WTC11 (cell line): ENCODE measurements around the gene SPAG4. TPM values are rescaled to one million over a fixed set of nuclear protein-coding genes. Genes with fewer than 3 reads are reported as not detected.
A peak's percentile ranks its signal among the peaks of the same experiment; 100 is the strongest.

ENCODE experiments used
- AFF4 ChIP-seq: sonication (generic); formaldehyde crosslinking; IDR thresholded peaks from 2 replicates; pipeline ENCODE4 v1.8.1; 2023; ENCODE audit warnings: mild to moderate bottlenecking, missing genetic modification reagents, borderline replicate concordance
- CREB1 ChIP-seq: sonication (generic); formaldehyde crosslinking; IDR thresholded peaks from 2 replicates; pipeline ENCODE4 v1.8.0; 2023; ENCODE audit warnings: mild to moderate bottlenecking, missing genetic modification reagents
- CREM ChIP-seq: sonication (generic); formaldehyde crosslinking; IDR thresholded peaks from 2 replicates; pipeline ENCODE4 v1.8.1; 2022; ENCODE audit warnings: mild to moderate bottlenecking, missing genetic modification reagents, moderate library complexity
- EMX1 ChIP-seq: fragments of 250-450 bp; sonication (Bioruptor Pico); IDR thresholded peaks from 2 replicates; pipeline ENCODE4 v1.8.0; 2021; ENCODE audit warnings: mild to moderate bottlenecking
- ERG ChIP-seq: fragments of 250-450 bp; sonication (Bioruptor Pico); IDR thresholded peaks from 2 replicates; pipeline ENCODE4 v1.8.0; 2021; ENCODE audit warnings: mild to moderate bottlenecking
- ETV6 ChIP-seq: sonication (generic); formaldehyde crosslinking; IDR thresholded peaks from 2 replicates; pipeline ENCODE4 v1.8.1; 2022; ENCODE audit warnings: mild to moderate bottlenecking, missing genetic modification reagents
- FOXK1 ChIP-seq: sonication (generic); formaldehyde crosslinking; IDR thresholded peaks from 2 replicates; pipeline ENCODE4 v1.8.0; 2022; ENCODE audit warnings: mild to moderate bottlenecking, moderate library complexity, missing genetic modification reagents
- FOXP1 ChIP-seq: sonication (generic); formaldehyde crosslinking; IDR thresholded peaks from 2 replicates; pipeline ENCODE4 v1.8.0; 2022; ENCODE audit warnings: missing genetic modification reagents, mild to moderate bottlenecking, moderate library complexity, borderline replicate concordance
- JAZF1 ChIP-seq: fragments of 250-450 bp; sonication (Bioruptor Pico); IDR thresholded peaks from 2 replicates; pipeline ENCODE4 v1.9.0; 2021; ENCODE audit warnings: moderate library complexity, mild to moderate bottlenecking, inconsistent platforms
- KAT7 ChIP-seq: sonication (generic); formaldehyde crosslinking; IDR thresholded peaks from 2 replicates; pipeline ENCODE4 v1.8.1; 2023; ENCODE audit warnings: missing genetic modification reagents, mild to moderate bottlenecking, borderline replicate concordance
- NFE2L1 ChIP-seq: sonication (generic); formaldehyde crosslinking; IDR thresholded peaks from 2 replicates; pipeline ENCODE4 v1.8.1; 2023; ENCODE audit warnings: missing genetic modification reagents
- OVOL2 ChIP-seq: fragments of 250-450 bp; sonication (Bioruptor Pico); IDR thresholded peaks from 2 replicates; pipeline ENCODE4 v1.9.0; 2021; ENCODE audit warnings: mild to moderate bottlenecking, borderline replicate concordance
- PREB ChIP-seq: sonication (generic); formaldehyde crosslinking; IDR thresholded peaks from 2 replicates; pipeline ENCODE4 v1.8.1; 2022; ENCODE audit warnings: mild to moderate bottlenecking, missing genetic modification reagents, moderate library complexity, borderline replicate concordance
- TCF7 ChIP-seq: sonication (generic); formaldehyde crosslinking; IDR thresholded peaks from 2 replicates; pipeline ENCODE4 v1.8.0; 2022; ENCODE audit warnings: mild to moderate bottlenecking, low read depth, missing genetic modification reagents, moderate library complexity
- TEAD1 ChIP-seq: sonication (generic); formaldehyde crosslinking; IDR thresholded peaks from 2 replicates; pipeline ENCODE4 v1.8.0; 2022; ENCODE audit warnings: mild to moderate bottlenecking, missing genetic modification reagents
- TEAD4 ChIP-seq: sonication (generic); formaldehyde crosslinking; IDR thresholded peaks from 2 replicates; pipeline ENCODE4 v1.8.0; 2022; ENCODE audit warnings: mild to moderate bottlenecking, missing genetic modification reagents
- TP53 ChIP-seq: sonication (generic); formaldehyde crosslinking; IDR thresholded peaks from 2 replicates; pipeline ENCODE4 v1.8.1; 2023; ENCODE audit warnings: mild to moderate bottlenecking, missing genetic modification reagents
- USF2 ChIP-seq: sonication (generic); formaldehyde crosslinking; IDR thresholded peaks from 2 replicates; pipeline ENCODE4 v1.8.1; 2023; ENCODE audit warnings: mild to moderate bottlenecking, missing genetic modification reagents, moderate library complexity
- ZNF317 ChIP-seq: sonication (generic); formaldehyde crosslinking; IDR thresholded peaks from 2 replicates; pipeline ENCODE4 v1.8.1; 2023; ENCODE audit warnings: low read depth, mild to moderate bottlenecking, moderate library complexity, missing genetic modification reagents, borderline replicate concordance
- ZNF416 ChIP-seq: fragments of 250-450 bp; sonication (Bioruptor Pico); IDR thresholded peaks from 2 replicates; pipeline ENCODE4 v1.9.0; 2021; ENCODE audit warnings: mild to moderate bottlenecking, inconsistent platforms
- ZNF423 ChIP-seq: fragments of 250-450 bp; sonication (Bioruptor Pico); IDR thresholded peaks from 2 replicates; pipeline ENCODE4 v2.1.2; 2022; ENCODE audit warnings: mild to moderate bottlenecking, moderate library complexity
- ZNF671 ChIP-seq: fragments of 250-450 bp; sonication (Bioruptor Pico); IDR thresholded peaks from 2 replicates; pipeline ENCODE4 v1.8.0; 2021; ENCODE audit warnings: mild to moderate bottlenecking
- total RNA-seq: library from RNA; stranded (reverse); gene quantifications from 3 replicates; pipeline ENCODE4 v1.2.3, GENCODE V29; 2021
- TF ChIP-seq, protein P1 (sequence below): sonication (generic); formaldehyde crosslinking; IDR thresholded peaks from 2 replicates; pipeline ENCODE4 v1.8.0; 2022; ENCODE audit warnings: mild to moderate bottlenecking, missing genetic modification reagents
- TF ChIP-seq, protein P2 (sequence below): sonication (generic); formaldehyde crosslinking; IDR thresholded peaks from 2 replicates; pipeline ENCODE4 v1.8.1; 2022; ENCODE audit warnings: mild to moderate bottlenecking, moderate library complexity, missing genetic modification reagents
- TF ChIP-seq, protein P3 (sequence below): sonication (generic); formaldehyde crosslinking; IDR thresholded peaks from 2 replicates; pipeline ENCODE4 v1.8.0; 2022; ENCODE audit warnings: mild to moderate bottlenecking, missing genetic modification reagents
- TF ChIP-seq, protein P4 (sequence below): sonication (generic); formaldehyde crosslinking; IDR thresholded peaks from 2 replicates; pipeline ENCODE4 v1.8.1; 2022; ENCODE audit warnings: low read depth, missing genetic modification reagents, borderline replicate concordance

SPAG4 gene
- total RNA-seq, 1 experiment from 2014 or later: 3.5 TPM

DNA sequence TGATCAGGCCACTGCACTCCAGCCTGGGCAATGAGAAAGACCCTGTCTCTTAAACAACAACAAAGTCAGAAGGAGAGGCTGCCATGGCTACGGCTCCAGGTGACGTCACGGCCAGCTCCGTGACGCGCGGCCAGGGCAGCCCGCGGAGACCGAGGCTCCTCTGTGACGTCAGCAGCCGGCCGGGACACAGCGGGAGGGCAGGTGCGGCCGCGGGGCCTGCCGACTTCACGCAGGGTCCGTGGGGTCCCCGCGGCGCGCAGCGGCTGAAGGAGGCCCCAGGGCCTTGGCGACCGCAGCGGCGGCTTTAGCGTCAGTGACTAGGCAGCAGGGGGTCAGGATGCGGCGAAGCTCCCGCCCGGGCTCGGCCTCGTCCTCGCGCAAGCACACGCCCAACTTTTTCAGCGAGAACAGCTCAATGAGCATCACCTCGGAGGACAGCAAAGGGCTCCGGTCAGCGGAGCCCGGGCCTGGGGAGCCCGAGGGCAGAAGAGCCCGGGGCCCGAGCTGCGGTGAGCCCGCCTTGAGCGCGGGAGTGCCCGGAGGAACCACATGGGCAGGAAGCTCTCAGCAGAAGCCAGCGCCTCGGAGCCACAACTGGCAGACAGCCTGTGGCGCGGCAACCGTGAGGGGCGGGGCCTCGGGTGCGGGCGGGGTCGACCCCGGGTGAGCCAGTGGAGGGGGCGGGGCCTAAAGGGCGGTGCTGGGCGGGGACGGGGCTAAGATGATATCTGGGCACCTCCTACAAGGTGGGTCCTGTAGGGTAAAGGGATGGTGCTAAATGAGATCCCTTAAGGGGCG lies at the start of gene SPAG4 (continued):
- TF ChIP-seq ZNF317 (CRISPR knock-in tag) (no peak), ZNF671 (no peak), PREB (peak; percentile 87; the same call in 1 of the 2 replicates), NFE2L1 (CRISPR knock-in tag) (peak; percentile 75), TEAD1 (CRISPR knock-in tag) (0 out of 2 replicates have a peak, but pooled peaks have one; percentile 69), EMX1 (peak; percentile 57; the same call in 1 of the 2 replicates), ZNF416 (CRISPR knock-in tag) (0 out of 2 replicates have a peak, but pooled peaks have one; percentile 7), OVOL2 (CRISPR knock-in tag) (no peak), FOXP1 (CRISPR knock-in tag) (peak; percentile 72; the same call in 1 of the 2 replicates), TCF7 (CRISPR knock-in tag) (0 out of 2 replicates have a peak, but pooled peaks have one; percentile 21), ETV6 (CRISPR knock-in tag) (0 out of 2 replicates have a peak, but pooled peaks have one; percentile 55), TP53 (CRISPR knock-in tag) (no peak), ERG (CRISPR knock-in tag) (no peak), ZNF423 (CRISPR knock-in tag) (peak; percentile 45; the same call in 1 of the 2 replicates), CREM (CRISPR knock-in tag) (peak; percentile 94), TEAD4 (CRISPR knock-in tag) (no peak; the same call in 1 of the 2 replicates), FOXK1 (CRISPR knock-in tag) (peak; percentile 78; the same call in 1 of the 2 replicates), USF2 (peak; percentile 48; the same call in 1 of the 2 replicates), KAT7 (CRISPR knock-in tag) (no peak), CREB1 (0 out of 2 replicates have a peak, but pooled peaks have one; percentile 44), AFF4 (CRISPR knock-in tag) (0 out of 2 replicates have a peak, but pooled peaks have one; percentile 62), JAZF1 (CRISPR knock-in tag) (no peak)
- TF ChIP-seq, protein P1, sequence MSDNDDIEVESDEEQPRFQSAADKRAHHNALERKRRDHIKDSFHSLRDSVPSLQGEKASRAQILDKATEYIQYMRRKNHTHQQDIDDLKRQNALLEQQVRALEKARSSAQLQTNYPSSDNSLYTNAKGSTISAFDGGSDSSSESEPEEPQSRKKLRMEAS: peak; percentile 96
- TF ChIP-seq, protein P2, sequence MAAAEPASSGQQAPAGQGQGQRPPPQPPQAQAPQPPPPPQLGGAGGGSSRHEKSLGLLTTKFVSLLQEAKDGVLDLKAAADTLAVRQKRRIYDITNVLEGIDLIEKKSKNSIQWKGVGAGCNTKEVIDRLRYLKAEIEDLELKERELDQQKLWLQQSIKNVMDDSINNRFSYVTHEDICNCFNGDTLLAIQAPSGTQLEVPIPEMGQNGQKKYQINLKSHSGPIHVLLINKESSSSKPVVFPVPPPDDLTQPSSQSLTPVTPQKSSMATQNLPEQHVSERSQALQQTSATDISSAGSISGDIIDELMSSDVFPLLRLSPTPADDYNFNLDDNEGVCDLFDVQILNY (CRISPR knock-in tag): peak; percentile 93; the same call in 1 of the 2 replicates
- TF ChIP-seq, protein P3, sequence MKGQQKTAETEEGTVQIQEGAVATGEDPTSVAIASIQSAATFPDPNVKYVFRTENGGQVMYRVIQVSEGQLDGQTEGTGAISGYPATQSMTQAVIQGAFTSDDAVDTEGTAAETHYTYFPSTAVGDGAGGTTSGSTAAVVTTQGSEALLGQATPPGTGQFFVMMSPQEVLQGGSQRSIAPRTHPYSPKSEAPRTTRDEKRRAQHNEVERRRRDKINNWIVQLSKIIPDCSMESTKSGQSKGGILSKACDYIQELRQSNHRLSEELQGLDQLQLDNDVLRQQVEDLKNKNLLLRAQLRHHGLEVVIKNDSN (CRISPR knock-in tag): peak; percentile 64
- TF ChIP-seq, protein P4, sequence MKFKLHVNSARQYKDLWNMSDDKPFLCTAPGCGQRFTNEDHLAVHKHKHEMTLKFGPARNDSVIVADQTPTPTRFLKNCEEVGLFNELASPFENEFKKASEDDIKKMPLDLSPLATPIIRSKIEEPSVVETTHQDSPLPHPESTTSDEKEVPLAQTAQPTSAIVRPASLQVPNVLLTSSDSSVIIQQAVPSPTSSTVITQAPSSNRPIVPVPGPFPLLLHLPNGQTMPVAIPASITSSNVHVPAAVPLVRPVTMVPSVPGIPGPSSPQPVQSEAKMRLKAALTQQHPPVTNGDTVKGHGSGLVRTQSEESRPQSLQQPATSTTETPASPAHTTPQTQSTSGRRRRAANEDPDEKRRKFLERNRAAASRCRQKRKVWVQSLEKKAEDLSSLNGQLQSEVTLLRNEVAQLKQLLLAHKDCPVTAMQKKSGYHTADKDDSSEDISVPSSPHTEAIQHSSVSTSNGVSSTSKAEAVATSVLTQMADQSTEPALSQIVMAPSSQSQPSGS (CRISPR knock-in tag): 0 out of 2 replicates have a peak, but pooled peaks have one; percentile 22
